GM19438 (cell line): ENCODE results near the gene CRYBA4.
"Not testable (repeated sequence)": the region's sequence is repeated elsewhere in the genome, so short reads cannot be mapped to it uniquely, and the experiment has no call there.

Experiments
- ATAC-seq: cut with Tn5 transposase; IDR thresholded peaks from one replicate; pipeline ENCODE4 v1.9.1; 2021; ENCODE audit warnings: low read depth; ENCODE audit not compliant: unreplicated experiment

CRYBA4 gene

DNA sequence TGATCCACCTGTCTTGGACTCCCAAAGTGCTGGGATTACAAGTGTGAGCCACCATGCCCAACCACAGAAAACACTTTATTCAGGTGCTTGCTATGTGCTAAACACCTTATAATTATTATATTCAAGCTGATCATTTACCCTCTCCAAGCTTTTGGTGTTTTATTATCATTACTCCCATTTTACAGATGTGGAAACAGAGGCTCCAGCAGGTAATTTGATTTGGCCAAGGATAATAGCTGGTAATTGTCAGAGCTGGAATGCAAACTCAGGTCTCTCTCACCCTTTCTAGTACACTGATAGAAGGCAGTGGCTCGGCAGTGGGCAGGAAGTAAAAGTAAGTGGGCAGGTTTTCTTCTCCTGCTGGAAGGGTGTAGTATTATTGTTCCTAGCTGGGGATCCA is 28.0 kb upstream of the CRYBA4 start:
- no peak for ATAC-seq

- no peak for ATAC-seq
Observed at GRCh38 chr22:26597026-26597425, 24.7 kb upstream of the CRYBA4 start.

DNA sequence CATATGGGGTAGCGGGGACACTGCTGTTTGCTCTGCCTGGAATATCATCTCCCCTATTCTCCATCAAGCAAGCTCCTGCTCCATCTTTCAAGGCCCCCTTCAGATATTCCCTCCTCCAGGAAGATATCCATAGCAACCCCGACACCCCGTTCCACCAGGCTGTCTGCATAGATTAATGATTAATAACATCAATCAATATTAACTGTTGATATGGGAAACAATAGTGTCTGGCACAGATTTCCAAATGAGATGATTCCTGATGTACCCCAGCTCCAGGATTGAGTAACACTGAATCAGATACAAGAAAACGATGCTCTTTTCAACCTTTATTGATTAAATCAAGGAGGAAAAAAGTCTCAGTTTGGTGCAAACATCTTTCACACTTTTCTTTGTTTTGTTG is 24.3 kb upstream of the CRYBA4 start:
- no peak for ATAC-seq

DNA sequence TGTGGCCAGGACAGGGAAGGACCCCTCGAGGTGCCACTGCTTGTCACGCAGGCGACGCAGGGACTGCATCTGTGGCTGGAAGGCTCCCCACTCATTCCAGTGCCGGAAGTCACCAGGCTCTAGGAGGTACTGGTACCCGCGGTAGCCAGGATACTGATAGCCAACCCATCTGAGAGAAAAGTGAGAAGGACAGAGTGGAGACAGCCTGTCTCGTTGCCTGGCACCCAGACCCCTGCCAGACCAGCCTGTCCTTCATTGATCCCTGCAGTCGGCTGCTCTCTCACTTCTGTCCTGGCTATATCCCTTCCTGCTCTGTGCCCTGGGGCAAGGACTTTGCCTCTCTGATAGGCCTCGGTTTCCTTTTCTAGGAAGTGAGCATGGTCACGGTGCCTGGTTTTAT is 22.3 kb upstream of the CRYBA4 start:
- no peak for ATAC-seq

GRCh38 chr22:26601726-26602125 is 20.0 kb upstream of the CRYBA4 start:
- no peak for ATAC-seq

- ATAC-seq, result no peak
Observed at GRCh38 chr22:26602127-26602526, 19.6 kb upstream of the CRYBA4 start.

- ATAC-seq, result no peak
Observed at GRCh38 chr22:26604368-26604767, 17.4 kb upstream of the CRYBA4 start.

- ATAC-seq, result no peak
Observed at GRCh38 chr22:26606611-26607010, 15.2 kb upstream of the CRYBA4 start.

- ATAC-seq, result no peak
Observed at GRCh38 chr22:26608129-26608528, 13.6 kb upstream of the CRYBA4 start.

DNA sequence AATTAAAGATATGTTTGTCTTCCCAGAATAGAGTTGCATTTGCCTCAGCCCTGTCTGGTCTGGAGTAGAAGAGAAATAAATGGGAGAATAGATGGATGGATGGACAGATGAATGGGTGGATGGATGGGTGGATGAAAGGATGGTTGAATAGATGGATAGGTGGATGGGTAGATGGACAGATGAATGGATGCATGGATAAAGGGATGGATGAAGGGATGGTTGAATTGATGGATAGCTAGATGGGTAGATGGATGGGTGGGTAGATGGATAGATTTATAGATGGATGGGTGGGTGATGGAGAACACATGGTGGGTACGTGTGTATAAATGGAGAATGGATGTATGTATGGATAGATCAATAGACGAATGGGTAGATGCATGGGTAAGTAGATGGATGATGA is 12.5 kb upstream of the CRYBA4 start:
- no peak for ATAC-seq

GRCh38 chr22:26610072-26610958 is 11.4 kb upstream of the CRYBA4 start:
- peak; percentile 82 for ATAC-seq

GRCh38 chr22:26610996-26611395 is 10.8 kb upstream of the CRYBA4 start:
- no peak for ATAC-seq

- ATAC-seq, result no peak
Observed at GRCh38 chr22:26612652-26613051, 9.1 kb upstream of the CRYBA4 start.

DNA sequence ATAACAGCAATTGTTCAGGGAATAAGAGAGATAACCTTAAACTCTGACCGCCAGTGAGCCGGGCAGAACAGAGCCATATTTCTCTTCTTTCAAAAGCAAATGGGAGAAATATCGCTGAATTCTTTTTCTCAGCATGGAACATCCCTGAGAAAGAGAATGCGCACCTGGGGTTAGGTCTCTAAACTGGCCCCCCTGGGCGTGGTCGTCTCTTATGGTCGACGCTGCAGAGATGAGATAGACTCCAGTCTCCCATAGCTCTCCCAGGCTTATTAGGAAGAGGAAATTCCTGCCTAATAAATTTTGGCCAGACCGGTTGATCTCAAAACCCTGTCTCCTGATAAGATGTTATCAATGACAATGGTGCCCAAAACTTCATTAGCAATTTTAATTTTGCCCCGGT is 8.0 kb upstream of the CRYBA4 start:
- not testable (repeated sequence) for ATAC-seq

GRCh38 chr22:26614322-26614721 is 7.4 kb upstream of the CRYBA4 start:
- ATAC-seq, result no peak

- peak; percentile 58 for ATAC-seq
Observed at GRCh38 chr22:26615149-26615548, 6.6 kb upstream of the CRYBA4 start.

GRCh38 chr22:26615830-26616435 is 5.8 kb upstream of the CRYBA4 start:
- ATAC-seq, result no peak

GRCh38 chr22:26616650-26617049 is 5.1 kb upstream of the CRYBA4 start:
- ATAC-seq, result no peak

DNA sequence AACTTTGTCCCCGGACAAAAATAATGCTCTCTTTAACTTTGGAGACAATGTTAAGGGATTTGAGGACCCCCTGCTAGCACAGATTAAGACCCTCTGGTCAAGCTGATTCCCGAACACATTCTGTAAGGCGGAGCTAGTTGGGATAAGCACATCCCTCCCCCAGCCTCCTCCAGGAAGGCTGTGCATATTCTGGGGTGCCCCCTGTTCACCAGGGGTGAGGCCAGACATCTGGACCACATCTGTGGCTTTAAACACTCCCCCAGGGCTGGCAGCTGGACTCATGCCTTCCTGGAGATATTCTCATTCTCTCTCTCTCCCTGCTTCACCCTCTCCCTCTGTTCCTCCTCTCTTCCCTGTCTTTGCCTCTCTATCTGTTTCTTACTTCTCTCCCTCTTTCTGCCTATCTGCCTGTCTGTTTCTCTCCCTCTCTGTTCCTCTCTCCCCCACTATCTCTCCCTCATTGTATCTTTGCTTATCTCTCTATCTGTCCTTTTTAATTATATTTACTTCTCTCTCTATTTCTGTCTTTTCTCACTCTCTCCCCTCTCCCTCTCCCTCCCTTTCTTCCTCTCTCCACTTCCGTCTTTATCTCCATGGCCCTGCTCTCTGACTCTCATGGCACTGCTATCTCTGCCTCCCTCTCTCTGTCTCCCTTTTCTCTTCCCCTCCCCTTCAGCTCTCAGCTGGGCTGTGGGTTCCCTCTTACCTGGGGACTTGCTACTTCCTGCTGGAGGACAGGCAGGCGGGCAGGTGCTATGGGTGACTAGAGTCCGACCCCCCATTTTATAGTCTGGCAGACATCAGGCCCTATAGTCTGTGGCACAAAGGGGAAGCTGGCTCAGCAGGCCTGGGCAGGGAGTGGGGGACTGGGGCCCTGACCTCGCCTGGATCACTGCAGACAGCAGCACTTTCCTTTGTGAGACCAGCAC is 4.2 kb upstream of the CRYBA4 start, which contains the start of gene CRYBB1:
CRYBB1 (minus strand) TSS at position 757 of the 929 bp plus-strand sequence. CDS start 1,708 bp downstream, outside the sequence.
- no peak for ATAC-seq

GRCh38 chr22:26618455-26618854 is 3.3 kb upstream of the CRYBA4 start:
- ATAC-seq, result no peak

DNA sequence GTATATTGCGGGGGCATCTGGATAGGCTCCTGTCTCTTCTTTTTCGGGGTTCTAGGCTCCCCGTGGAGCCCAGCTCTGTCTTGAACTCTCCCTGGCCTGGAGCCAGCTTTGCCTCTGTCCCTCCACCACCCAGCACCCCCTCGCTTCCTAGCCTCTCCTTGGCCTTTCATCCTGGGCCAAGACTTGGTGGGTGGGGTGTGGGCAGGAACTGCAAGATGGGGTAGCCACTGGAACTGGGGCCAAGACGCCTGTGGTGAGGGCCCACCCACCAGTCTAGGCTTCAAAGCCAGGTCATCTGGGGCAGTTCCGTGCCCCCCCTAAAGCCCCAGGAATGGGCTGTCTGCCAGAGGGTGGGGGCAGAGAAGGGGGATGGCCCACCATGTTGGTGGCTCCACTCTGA is 2.3 kb upstream of the CRYBA4 start:
- no peak for ATAC-seq
